GM10248 (cell line): ENCODE results near the gene RNLS.

Source experiments
- CTCF ChIA-PET: fragments of 300-600 bp; sonication (Branson Sonifier 250); formaldehyde crosslinking; extraction: SDS; loops from one replicate; lab custom pipeline; 2021; ENCODE audit warnings: antibody characterized with exemption; lab: Yijun Ruan, JAX
- POLR2A ChIA-PET: fragments of 350-650 bp; sonication (Branson Sonifier 250); formaldehyde crosslinking; extraction: SDS; loops from one replicate; lab custom pipeline; 2020; ENCODE audit warnings: antibody characterized with exemption; lab: Yijun Ruan, JAX
- DNase-seq: peaks from one replicate; pipeline ENCODE4 v3.0.0; 2012; ENCODE audit errors: extremely low spot score
- TF ChIP-seq, protein P1 (sequence below): IDR thresholded peaks from 2 replicates; pipeline ENCODE4 v1.5.1; 2012; ENCODE audit warnings: mild to moderate bottlenecking, low read depth; ENCODE audit errors: extremely low read depth, missing control alignments, control extremely low read depth

Gene RNLS

DNA sequence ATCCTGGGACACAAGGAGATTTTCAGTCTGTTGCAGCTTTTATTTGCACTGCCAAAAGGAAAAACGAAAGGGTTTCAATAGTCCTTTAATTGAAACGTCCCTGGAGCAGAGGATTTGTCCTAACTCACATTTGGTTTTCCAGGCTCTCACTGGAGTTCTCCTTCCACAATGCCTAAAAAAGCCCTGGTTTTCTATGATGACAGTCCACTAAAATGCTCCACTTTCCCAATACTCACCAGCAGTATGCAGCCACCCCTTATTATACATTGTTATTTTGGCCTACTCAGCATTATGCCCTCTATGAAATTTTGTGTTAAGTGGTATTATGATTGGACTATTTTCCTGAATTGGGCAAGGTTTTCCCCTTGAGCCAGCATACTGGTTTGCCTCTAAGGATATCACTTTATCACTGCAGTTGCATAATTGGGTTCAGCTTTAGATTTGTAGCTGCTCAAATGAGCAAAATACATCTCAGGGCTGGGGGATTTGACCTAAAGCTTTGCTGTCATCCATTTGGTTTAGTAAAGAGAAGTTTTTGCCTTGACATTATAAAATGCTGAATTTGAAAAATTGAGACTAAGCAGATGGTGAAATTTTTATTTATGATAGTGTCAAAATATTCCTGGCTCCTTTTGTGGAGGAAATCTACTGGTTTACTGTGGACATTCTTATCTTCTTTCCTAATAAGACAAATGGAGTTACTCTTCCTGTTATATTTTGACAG, 239.2 kb downstream of the RNLS start:
- no peak for DNase-seq
- TF ChIP-seq, protein P1, sequence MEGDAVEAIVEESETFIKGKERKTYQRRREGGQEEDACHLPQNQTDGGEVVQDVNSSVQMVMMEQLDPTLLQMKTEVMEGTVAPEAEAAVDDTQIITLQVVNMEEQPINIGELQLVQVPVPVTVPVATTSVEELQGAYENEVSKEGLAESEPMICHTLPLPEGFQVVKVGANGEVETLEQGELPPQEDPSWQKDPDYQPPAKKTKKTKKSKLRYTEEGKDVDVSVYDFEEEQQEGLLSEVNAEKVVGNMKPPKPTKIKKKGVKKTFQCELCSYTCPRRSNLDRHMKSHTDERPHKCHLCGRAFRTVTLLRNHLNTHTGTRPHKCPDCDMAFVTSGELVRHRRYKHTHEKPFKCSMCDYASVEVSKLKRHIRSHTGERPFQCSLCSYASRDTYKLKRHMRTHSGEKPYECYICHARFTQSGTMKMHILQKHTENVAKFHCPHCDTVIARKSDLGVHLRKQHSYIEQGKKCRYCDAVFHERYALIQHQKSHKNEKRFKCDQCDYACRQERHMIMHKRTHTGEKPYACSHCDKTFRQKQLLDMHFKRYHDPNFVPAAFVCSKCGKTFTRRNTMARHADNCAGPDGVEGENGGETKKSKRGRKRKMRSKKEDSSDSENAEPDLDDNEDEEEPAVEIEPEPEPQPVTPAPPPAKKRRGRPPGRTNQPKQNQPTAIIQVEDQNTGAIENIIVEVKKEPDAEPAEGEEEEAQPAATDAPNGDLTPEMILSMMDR, result no peak
- CTCF ChIA-PET, result no interaction called here
- POLR2A ChIA-PET, result no interaction called here

DNA sequence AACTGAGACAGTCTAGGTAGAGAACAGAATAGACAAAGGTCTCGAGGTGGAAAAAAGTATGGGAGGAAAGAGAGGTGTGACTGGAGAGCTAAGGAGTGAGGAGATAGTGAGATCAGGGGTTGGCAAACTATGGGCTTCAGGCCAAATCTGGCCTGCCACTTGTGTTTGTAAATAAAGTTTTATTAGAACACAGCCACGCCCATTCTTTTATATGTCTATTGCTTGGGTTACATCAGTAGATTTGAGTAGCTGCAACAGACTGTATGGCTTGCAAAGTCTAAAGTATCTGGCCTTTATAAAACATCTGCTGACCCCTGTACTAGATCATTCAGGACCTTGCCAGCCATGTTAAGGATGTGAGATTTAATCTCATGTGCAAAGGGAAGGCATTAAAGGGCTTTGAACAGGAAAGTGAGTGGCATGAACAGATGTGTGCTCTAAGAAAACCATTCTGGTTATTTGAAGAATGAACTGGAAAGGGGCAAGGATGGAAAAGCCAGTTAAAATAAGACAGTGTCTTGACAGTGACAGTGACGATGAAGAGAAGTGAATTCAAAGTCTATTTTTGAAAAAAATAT, 240.3 kb downstream of the RNLS start:
- ChIA-PET POLR2A (no interaction called here), CTCF (interaction anchor here (1.4 to 1.6 kb wide), 3 partner anchors 24 to 43 kb away, joined by 3 to 5 read pairs (median 4); no protein-coding TSS in a partner anchor)
- DNase-seq, result no peak
- TF ChIP-seq, protein P1, result no peak

DNA sequence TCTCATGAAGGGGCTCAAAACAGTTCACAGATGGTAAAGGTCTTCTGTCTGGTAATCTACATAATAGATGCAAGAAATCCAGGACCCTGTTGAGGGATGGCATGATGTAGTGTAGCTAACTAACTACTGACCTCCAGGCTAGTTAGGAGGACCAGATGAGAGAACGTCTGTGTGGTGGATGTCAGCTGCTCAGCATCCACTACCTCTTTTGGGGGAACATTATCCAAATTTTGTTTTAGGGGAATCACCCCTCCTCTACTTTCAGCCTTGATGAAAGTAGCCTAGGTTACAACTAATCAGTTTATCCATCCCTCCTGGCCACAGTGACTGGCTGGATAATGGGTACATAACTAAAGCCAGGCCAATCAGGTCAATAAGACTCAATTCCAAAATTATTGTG, 246.0 kb downstream of the RNLS start:
- no peak for DNase-seq
- ChIA-PET CTCF (interaction anchor here (0.9 to 3.0 kb wide), 3 partner anchors 9 to 38 kb away, joined by 3 to 11 read pairs (median 3); no protein-coding TSS in a partner anchor), POLR2A (no interaction called here)
- TF ChIP-seq, protein P1, result no peak

DNA sequence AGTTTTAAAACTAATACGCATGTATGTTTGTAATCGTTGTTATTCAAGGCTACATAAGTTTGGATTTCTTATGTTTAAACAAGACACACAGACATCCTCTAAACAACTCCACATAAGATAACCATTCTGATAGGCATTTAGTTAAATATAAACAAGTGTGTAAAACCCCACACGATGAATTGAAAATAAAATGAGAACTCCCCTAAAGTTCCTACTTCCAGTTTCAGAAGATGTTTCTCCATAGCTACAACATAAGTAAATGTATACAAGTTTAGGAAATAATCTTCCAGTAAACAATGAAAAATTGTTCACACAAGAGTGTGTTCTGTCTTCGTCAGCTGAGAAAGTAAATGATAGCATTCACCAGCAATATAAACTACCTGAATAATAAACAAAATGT, 246.8 kb downstream of the RNLS start:
- DNase-seq, result no peak
- POLR2A ChIA-PET, result no interaction called here
- TF ChIP-seq, protein P1, result no peak
- CTCF ChIA-PET, result interaction anchor here (0.9 to 3.0 kb wide), 7 partner anchors 10 to 174 kb away, joined by 3 to 11 read pairs (median 3); no protein-coding TSS in a partner anchor

DNA sequence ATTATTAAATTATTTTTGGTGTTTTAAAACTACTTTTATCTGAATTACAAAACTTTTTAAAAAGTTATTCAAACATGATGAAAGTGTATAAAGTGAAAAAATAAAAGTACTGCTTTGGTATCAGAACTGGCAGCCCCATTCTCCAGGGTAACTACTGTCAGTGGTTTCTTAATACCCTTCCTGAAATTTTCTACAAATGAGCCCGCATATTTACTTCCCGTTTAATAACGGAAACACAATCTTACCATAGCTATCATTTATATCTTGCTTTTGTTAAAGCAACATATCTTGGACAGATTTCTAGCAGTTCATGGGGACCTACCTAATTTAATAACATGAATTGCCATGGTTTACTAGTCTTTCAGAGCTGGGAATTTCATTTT, 249.9 kb downstream of the RNLS start:
- POLR2A ChIA-PET, result no interaction called here
- DNase-seq, result no peak
- CTCF ChIA-PET, result interaction anchor here (0.7 to 1.2 kb wide), 3 partner anchors 8 to 219 kb away, joined by 3 to 4 read pairs (median 3); no protein-coding TSS in a partner anchor
- TF ChIP-seq, protein P1, result no peak

DNA sequence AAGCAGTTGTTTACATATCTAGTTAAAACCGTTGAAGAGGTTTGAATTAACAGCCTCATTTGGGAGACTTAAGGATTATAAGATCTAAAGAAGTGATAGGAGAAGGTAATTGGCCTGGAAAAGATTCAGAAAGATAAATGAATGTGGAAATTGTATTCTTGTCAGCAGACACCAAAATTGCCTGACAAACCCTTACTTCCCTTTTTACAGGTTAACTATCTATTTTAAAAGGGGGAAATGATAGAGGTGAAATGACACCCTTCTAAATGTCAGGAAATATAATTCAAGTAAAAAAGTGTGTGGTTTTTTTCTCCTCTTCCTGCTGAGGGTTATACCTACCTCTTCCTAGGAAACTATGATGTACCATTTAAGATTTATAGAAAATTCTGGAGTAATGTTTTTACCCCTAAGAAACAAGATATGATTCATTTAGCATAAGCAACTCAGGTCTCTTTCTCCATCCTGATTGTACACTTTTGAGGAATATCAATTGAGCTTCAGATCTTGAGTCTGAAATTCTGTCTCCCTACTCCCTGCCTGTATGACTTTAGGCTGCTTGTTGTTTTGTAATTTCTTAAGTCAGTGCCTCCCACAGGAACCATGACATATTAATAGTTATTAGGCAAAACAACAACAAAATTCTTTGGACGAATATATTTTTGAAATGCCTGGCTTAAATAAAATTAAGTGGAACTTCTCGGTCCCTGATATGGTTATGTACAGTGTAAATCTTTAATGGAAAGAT, 250.4 kb downstream of the RNLS start:
- TF ChIP-seq, protein P1, result no peak
- CTCF ChIA-PET, result interaction anchor here (1.0 to 1.2 kb wide), 2 partner anchors 16 to 52 kb away, joined by 3 to 4 read pairs; no protein-coding TSS in a partner anchor
- no peak for DNase-seq
- POLR2A ChIA-PET, result no interaction called here
